Measurements from ENCODE around the gene SAFB2.

DNA sequence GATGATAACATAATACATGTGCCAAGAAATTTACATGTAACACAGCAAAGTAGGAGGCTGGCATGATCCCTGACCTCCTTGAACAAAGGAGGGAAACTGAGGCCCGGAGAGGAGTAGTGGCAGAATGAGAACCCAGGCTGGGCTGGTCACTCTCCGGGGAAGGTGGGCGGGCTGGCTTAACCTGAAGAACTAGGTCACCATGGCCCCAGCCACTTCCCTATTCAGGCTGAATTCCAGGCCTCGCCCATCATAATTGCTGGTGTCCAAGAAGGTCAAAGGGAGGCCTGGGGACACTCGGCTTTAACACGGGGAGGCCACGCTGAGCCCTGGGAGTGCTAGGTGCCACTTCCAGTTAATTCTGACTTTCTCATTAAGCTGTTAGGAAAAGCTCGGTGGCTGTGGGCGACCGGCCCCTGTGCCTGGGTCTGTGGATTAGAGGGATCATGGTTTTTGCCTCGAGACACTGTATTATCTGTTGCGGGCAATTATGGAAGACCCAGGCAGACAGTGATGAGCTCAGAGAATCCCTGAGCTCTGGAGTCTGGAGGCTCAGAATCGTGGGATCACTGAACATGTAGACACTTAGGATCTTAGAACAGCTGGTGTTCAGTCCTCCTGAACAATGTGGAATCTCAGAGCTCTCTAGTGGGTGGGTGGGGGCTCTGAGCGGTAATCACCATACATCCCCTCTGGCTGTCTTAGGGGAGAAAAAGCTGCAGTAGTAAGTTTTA lies 49.9 kb downstream of the SAFB2 start:
- TF ChIP-seq, protein P1, sequence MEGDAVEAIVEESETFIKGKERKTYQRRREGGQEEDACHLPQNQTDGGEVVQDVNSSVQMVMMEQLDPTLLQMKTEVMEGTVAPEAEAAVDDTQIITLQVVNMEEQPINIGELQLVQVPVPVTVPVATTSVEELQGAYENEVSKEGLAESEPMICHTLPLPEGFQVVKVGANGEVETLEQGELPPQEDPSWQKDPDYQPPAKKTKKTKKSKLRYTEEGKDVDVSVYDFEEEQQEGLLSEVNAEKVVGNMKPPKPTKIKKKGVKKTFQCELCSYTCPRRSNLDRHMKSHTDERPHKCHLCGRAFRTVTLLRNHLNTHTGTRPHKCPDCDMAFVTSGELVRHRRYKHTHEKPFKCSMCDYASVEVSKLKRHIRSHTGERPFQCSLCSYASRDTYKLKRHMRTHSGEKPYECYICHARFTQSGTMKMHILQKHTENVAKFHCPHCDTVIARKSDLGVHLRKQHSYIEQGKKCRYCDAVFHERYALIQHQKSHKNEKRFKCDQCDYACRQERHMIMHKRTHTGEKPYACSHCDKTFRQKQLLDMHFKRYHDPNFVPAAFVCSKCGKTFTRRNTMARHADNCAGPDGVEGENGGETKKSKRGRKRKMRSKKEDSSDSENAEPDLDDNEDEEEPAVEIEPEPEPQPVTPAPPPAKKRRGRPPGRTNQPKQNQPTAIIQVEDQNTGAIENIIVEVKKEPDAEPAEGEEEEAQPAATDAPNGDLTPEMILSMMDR (IDR thresholded peaks at IDR 0.05), result no peak
- no peak for TF ChIP-seq POLR2A (IDR thresholded peaks at IDR 0.05)
